GM10266 (cell line): Measurements from ENCODE around the gene GSAP.

ENCODE experiments used
- DNase-seq: peaks from one replicate; pipeline ENCODE4 v3.0.0; 2012; ENCODE audit errors: extremely low spot score
- TF ChIP-seq, protein P1 (sequence below): IDR thresholded peaks from 2 replicates; pipeline ENCODE4 v1.5.1; 2012; ENCODE audit warnings: mild to moderate bottlenecking, low read depth; ENCODE audit not compliant: control insufficient read depth, insufficient read depth; ENCODE audit errors: missing control alignments

GSAP gene

GRCh38 chr7:77320714-77321113 lies 95.4 kb downstream of the GSAP start:
- DNase-seq, result no peak

DNA sequence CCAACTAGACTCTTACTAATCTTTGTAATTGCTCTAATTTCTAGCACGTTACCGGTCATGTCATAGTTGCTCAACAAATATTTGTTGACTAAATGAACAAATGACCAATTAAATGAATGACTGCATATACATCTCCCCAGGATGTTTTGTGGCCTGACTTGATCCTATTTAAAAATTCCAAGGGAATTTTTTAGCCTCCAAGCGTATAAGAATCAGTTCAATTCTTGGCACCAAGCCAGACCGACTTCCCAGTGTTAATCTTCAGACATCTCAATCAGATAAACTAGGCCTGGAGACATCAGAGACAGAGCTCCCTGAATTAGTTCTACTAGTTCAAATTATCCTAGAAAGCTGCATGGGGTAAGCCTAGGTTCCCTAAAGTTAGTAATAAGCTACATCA lies 96.0 kb downstream of the GSAP start:
- TF ChIP-seq, protein P1, sequence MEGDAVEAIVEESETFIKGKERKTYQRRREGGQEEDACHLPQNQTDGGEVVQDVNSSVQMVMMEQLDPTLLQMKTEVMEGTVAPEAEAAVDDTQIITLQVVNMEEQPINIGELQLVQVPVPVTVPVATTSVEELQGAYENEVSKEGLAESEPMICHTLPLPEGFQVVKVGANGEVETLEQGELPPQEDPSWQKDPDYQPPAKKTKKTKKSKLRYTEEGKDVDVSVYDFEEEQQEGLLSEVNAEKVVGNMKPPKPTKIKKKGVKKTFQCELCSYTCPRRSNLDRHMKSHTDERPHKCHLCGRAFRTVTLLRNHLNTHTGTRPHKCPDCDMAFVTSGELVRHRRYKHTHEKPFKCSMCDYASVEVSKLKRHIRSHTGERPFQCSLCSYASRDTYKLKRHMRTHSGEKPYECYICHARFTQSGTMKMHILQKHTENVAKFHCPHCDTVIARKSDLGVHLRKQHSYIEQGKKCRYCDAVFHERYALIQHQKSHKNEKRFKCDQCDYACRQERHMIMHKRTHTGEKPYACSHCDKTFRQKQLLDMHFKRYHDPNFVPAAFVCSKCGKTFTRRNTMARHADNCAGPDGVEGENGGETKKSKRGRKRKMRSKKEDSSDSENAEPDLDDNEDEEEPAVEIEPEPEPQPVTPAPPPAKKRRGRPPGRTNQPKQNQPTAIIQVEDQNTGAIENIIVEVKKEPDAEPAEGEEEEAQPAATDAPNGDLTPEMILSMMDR, result no peak
- DNase-seq, result no peak

More at GRCh38 chr7:77320714-77321113, 95.4 kb downstream of the GSAP start:
- TF ChIP-seq, protein P1, result no peak

DNA sequence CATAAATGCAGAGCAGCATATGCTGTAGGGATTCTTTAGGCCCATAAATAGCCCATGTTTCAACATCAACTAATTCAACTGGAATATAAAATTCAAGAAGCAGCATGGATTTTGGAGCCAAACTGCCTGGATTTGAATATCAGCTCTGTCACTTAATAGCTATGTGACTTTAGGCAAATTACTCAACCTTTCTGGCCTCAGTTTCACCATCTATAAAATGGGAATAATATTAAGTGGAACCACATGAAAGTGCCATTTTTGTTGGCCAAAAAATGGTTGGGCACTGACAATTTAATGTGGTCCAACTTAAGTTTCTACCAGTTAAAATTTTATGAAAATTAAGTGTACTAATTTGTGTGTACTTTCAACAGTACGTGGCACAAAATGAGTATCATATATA lies 98.1 kb downstream of the GSAP start:
- no peak for DNase-seq

GRCh38 chr7:77316219-77316978 lies 99.8 kb downstream of the GSAP start:
- TF ChIP-seq, protein P1, result no peak
- DNase-seq, result no peak

More for the DNA sequence above, 98.1 kb downstream of the GSAP start:
- TF ChIP-seq, protein P1, result no peak

DNA sequence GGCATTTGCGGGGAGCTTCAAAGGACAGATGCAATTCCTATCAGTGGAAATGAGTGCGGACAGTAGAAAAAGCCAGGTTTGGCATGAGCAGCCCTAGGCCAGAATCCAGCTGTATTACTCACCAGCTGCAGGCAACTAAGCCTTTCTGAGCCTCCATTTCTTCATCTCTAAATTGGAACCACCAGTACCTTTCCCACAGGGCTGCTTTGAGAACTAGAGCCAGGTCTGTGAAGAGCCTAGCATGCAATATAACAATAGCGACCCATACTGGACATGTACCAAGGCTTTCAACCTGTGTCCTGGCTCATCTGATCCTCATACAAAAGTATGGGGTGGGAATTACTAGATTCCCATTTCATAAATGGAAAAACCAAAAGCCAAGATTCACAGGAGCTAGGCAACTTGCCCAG lies 101.0 kb downstream of the GSAP start:
- no peak for DNase-seq
- TF ChIP-seq, protein P1, result no peak

- DNase-seq, result no peak
These were observed 102.2 kb downstream of the GSAP start for GRCh38 chr7:77313876-77314480.

GRCh38 chr7:77313085-77313484 lies 103.1 kb downstream of the GSAP start:
- no peak for DNase-seq
- TF ChIP-seq, protein P1, result no peak

More at GRCh38 chr7:77313876-77314480, 102.2 kb downstream of the GSAP start:
- TF ChIP-seq, protein P1, result no peak
